ENCODE measurements around the gene GRIN2A.

The GRIN2A gene

GRCh38 chr16:9950658-9951057, 231.6 kb downstream of the GRIN2A start:
- Histone ChIP-seq H3K27me3 (ENCODE audit: insufficient read depth, insufficient read length) (no peaks in the 10 kb centered on the region), H3K9ac (ENCODE audit: insufficient read length, low read depth) (no peak overlapping the region), H3K9me3 (ENCODE audit: insufficient read depth, low read length) (no peaks in the 10 kb centered on the region), H3K4me1 (ENCODE audit: insufficient read depth, insufficient read length) (no peaks in the 10 kb centered on the region), H3K36me3 (ENCODE audit: insufficient read depth, insufficient read length, low read length) (no peaks in the 10 kb centered on the region), H3K4me3 (ENCODE audit: insufficient read length, low read depth) (no peak overlapping the region)
- TF ChIP-seq SUZ12 (IDR thresholded peaks at IDR 0.05; ENCODE audit: extremely low read depth, insufficient read depth, insufficient read length), result no peak
- TF ChIP-seq ZNF274 (IDR thresholded peaks at IDR 0.05; ENCODE audit: low read depth, low read length), result no peak
- TF ChIP-seq YY1 (IDR thresholded peaks at IDR 0.05; ENCODE audit: insufficient read depth, insufficient read length), result no peak
- DNase-seq (ENCODE audit: low read depth, low spot score), result no peak

GRCh38 chr16:9949396-9949795, 232.8 kb downstream of the GRIN2A start:
- no peaks in the 10 kb centered on the region for H3K36me3 ChIP-seq (ENCODE audit: insufficient read depth, insufficient read length, low read length)
- no peaks in the 10 kb centered on the region for H3K9me3 ChIP-seq (ENCODE audit: insufficient read depth, low read length)
- DNase-seq (ENCODE audit: low read depth, low spot score), result no peak
- H3K27me3 ChIP-seq (ENCODE audit: insufficient read depth, insufficient read length), result no peaks in the 10 kb centered on the region
- H3K4me1 ChIP-seq (ENCODE audit: insufficient read depth, insufficient read length), result no peaks in the 10 kb centered on the region
- H3K9ac ChIP-seq (ENCODE audit: insufficient read length, low read depth), result no peak overlapping the region
- TF ChIP-seq YY1 (IDR thresholded peaks at IDR 0.05; ENCODE audit: insufficient read depth, insufficient read length) (no peak), SUZ12 (IDR thresholded peaks at IDR 0.05; ENCODE audit: extremely low read depth, insufficient read depth, insufficient read length) (no peak), ZNF274 (IDR thresholded peaks at IDR 0.05; ENCODE audit: low read depth, low read length) (no peak)
- no peak overlapping the region for H3K4me3 ChIP-seq (ENCODE audit: insufficient read length, low read depth)

GRCh38 chr16:9948933-9949332, 233.3 kb downstream of the GRIN2A start:
- no peak overlapping the region for H3K9ac ChIP-seq (ENCODE audit: insufficient read length, low read depth)
- no peak overlapping the region for H3K4me3 ChIP-seq (ENCODE audit: insufficient read length, low read depth)
- no peaks in the 10 kb centered on the region for H3K36me3 ChIP-seq (ENCODE audit: insufficient read depth, insufficient read length, low read length)
- no peaks in the 10 kb centered on the region for H3K27me3 ChIP-seq (ENCODE audit: insufficient read depth, insufficient read length)
- TF ChIP-seq YY1 (IDR thresholded peaks at IDR 0.05; ENCODE audit: insufficient read depth, insufficient read length), result no peak
- TF ChIP-seq SUZ12 (IDR thresholded peaks at IDR 0.05; ENCODE audit: extremely low read depth, insufficient read depth, insufficient read length), result no peak
- no peak for TF ChIP-seq ZNF274 (IDR thresholded peaks at IDR 0.05; ENCODE audit: low read depth, low read length)
- H3K9me3 ChIP-seq (ENCODE audit: insufficient read depth, low read length), result no peaks in the 10 kb centered on the region
- no peak for DNase-seq (ENCODE audit: low read depth, low spot score)
- H3K4me1 ChIP-seq (ENCODE audit: insufficient read depth, insufficient read length), result no peaks in the 10 kb centered on the region

GRCh38 chr16:9946022-9946720, 236.1 kb downstream of the GRIN2A start:
- Histone ChIP-seq H3K9me3 (ENCODE audit: insufficient read depth, low read length) (no peaks in the 10 kb centered on the region), H3K4me3 (ENCODE audit: insufficient read length, low read depth) (no peak overlapping the region), H3K36me3 (ENCODE audit: insufficient read depth, insufficient read length, low read length) (no peaks in the 10 kb centered on the region), H3K4me1 (ENCODE audit: insufficient read depth, insufficient read length) (no peaks in the 10 kb centered on the region), H3K9ac (ENCODE audit: insufficient read length, low read depth) (no peak overlapping the region), H3K27me3 (ENCODE audit: insufficient read depth, insufficient read length) (no peaks in the 10 kb centered on the region)
- TF ChIP-seq ZNF274 (IDR thresholded peaks at IDR 0.05; ENCODE audit: low read depth, low read length), result no peak
- TF ChIP-seq SUZ12 (IDR thresholded peaks at IDR 0.05; ENCODE audit: extremely low read depth, insufficient read depth, insufficient read length), result no peak
- TF ChIP-seq YY1 (IDR thresholded peaks at IDR 0.05; ENCODE audit: insufficient read depth, insufficient read length), result no peak
- no peak for DNase-seq (ENCODE audit: low read depth, low spot score)

- H3K4me1 ChIP-seq (ENCODE audit: insufficient read depth, insufficient read length), result no peaks in the 10 kb centered on the region
- no peak overlapping the region for H3K9ac ChIP-seq (ENCODE audit: insufficient read length, low read depth)
- TF ChIP-seq ZNF274 (IDR thresholded peaks at IDR 0.05; ENCODE audit: low read depth, low read length) (no peak), YY1 (IDR thresholded peaks at IDR 0.05; ENCODE audit: insufficient read depth, insufficient read length) (no peak), SUZ12 (IDR thresholded peaks at IDR 0.05; ENCODE audit: extremely low read depth, insufficient read depth, insufficient read length) (no peak)
- peaks cover under 1% of the 10 kb centered on the region for H3K36me3 ChIP-seq (ENCODE audit: insufficient read depth, insufficient read length, low read length)
- H3K27me3 ChIP-seq (ENCODE audit: insufficient read depth, insufficient read length), result no peaks in the 10 kb centered on the region
- DNase-seq (ENCODE audit: low read depth, low spot score), result no peak
- no peak overlapping the region for H3K4me3 ChIP-seq (ENCODE audit: insufficient read length, low read depth)
- H3K9me3 ChIP-seq (ENCODE audit: insufficient read depth, low read length), result no peaks in the 10 kb centered on the region
Observed at GRCh38 chr16:9943121-9943520, 239.1 kb downstream of the GRIN2A start.

- no peaks in the 10 kb centered on the region for H3K4me1 ChIP-seq (ENCODE audit: insufficient read depth, insufficient read length)
- H3K36me3 ChIP-seq (ENCODE audit: insufficient read depth, insufficient read length, low read length), result peaks cover 4% of the 10 kb centered on the region
- no peaks in the 10 kb centered on the region for H3K27me3 ChIP-seq (ENCODE audit: insufficient read depth, insufficient read length)
- no peak for DNase-seq (ENCODE audit: low read depth, low spot score)
- no peaks in the 10 kb centered on the region for H3K9me3 ChIP-seq (ENCODE audit: insufficient read depth, low read length)
- TF ChIP-seq ZNF274 (IDR thresholded peaks at IDR 0.05; ENCODE audit: low read depth, low read length), result no peak
- TF ChIP-seq SUZ12 (IDR thresholded peaks at IDR 0.05; ENCODE audit: extremely low read depth, insufficient read depth, insufficient read length), result no peak
- TF ChIP-seq YY1 (IDR thresholded peaks at IDR 0.05; ENCODE audit: insufficient read depth, insufficient read length), result no peak
- no peak overlapping the region for H3K9ac ChIP-seq (ENCODE audit: insufficient read length, low read depth)
- H3K4me3 ChIP-seq (ENCODE audit: insufficient read length, low read depth), result no peak overlapping the region
Observed at GRCh38 chr16:9941245-9941644, 241.0 kb downstream of the GRIN2A start.

GRCh38 chr16:9934723-9935508, 247.3 kb downstream of the GRIN2A start:
- TF ChIP-seq YY1 (IDR thresholded peaks at IDR 0.05; ENCODE audit: insufficient read depth, insufficient read length) (no peak), SUZ12 (IDR thresholded peaks at IDR 0.05; ENCODE audit: extremely low read depth, insufficient read depth, insufficient read length) (no peak), ZNF274 (IDR thresholded peaks at IDR 0.05; ENCODE audit: low read depth, low read length) (no peak)
- no peaks in the 10 kb centered on the region for H3K27me3 ChIP-seq (ENCODE audit: insufficient read depth, insufficient read length)
- DNase-seq (ENCODE audit: low read depth, low spot score), result no peak

More at GRCh38 chr16:9934723-9935508, 247.3 kb downstream of the GRIN2A start:
- H3K9ac ChIP-seq (ENCODE audit: insufficient read length, low read depth), result no peak overlapping the region
- H3K4me1 ChIP-seq (ENCODE audit: insufficient read depth, insufficient read length), result no peaks in the 10 kb centered on the region
- peaks cover 4% of the 10 kb centered on the region for H3K36me3 ChIP-seq (ENCODE audit: insufficient read depth, insufficient read length, low read length)
- H3K4me3 ChIP-seq (ENCODE audit: insufficient read length, low read depth), result no peak overlapping the region
- no peaks in the 10 kb centered on the region for H3K9me3 ChIP-seq (ENCODE audit: insufficient read depth, low read length)

Measured in NT2/D1 (cell line).